SU-DHL-6 (cell line): ENCODE measurements around the gene P4HB.

ENCODE experiments used
- H2AFZ ChIP-seq: fragments of 200-600 bp; sonication (generic); 2 replicates; pipeline ENCODE4 v1.6.1; 2014; ENCODE audit warnings: low read depth, mild to moderate bottlenecking, moderate library complexity, mixed read lengths, antibody characterized with exemption, low read length; ENCODE audit not compliant: severe bottlenecking
- H3F3A ChIP-seq: fragments of 200-600 bp; shearing (Covaris generic); 2 replicates; pipeline ENCODE4 v1.6.0; 2016; ENCODE audit warnings: antibody characterized with exemption, mild to moderate bottlenecking; ENCODE audit not compliant: insufficient read depth
- H3K27ac ChIP-seq: fragments of 200-600 bp; sonication (generic); 2 replicates; pipeline ENCODE4 v1.5.1; 2016; ENCODE audit warnings: low read depth, mild to moderate bottlenecking, low read length, moderate library complexity, mixed read lengths
- H3K27me3 ChIP-seq: fragments of 200-600 bp; sonication (generic), shearing (Covaris generic); 2 replicates; pipeline ENCODE4 v1.6.0; 2014; ENCODE audit warnings: mild to moderate bottlenecking, low read length
- H3K36me3 ChIP-seq: fragments of 200-600 bp; sonication (generic); 2 replicates; pipeline ENCODE4 v1.6.1; 2014; ENCODE audit warnings: mild to moderate bottlenecking, low read length, mixed read lengths
- H3K4me2 ChIP-seq: fragments of 300-600, 200-600 bp; shearing (Covaris generic), sonication (generic); 2 replicates; pipeline ENCODE4 v1.6.0; 2014; ENCODE audit warnings: low read length, low read depth, mild to moderate bottlenecking; ENCODE audit not compliant: poor library complexity, severe bottlenecking
- H3K4me3 ChIP-seq: fragments of 200-600 bp; sonication (generic); 2 replicates; pipeline ENCODE4 v1.5.1; 2014; ENCODE audit warnings: antibody characterized with exemption, low read length, mild to moderate bottlenecking, mixed read lengths; ENCODE audit not compliant: insufficient read depth, poor library complexity, severe bottlenecking
- H3K79me2 ChIP-seq: fragments of 200-600 bp; sonication (generic); 2 replicates; pipeline ENCODE4 v1.6.1; 2014; ENCODE audit warnings: mild to moderate bottlenecking, low read length, moderate library complexity; ENCODE audit not compliant: insufficient read depth
- H3K9ac ChIP-seq: fragments of 200-600 bp; sonication (generic); 2 replicates; pipeline ENCODE4 v1.7.0; 2014; ENCODE audit warnings: mild to moderate bottlenecking, low read length
- H3K9me2 ChIP-seq: fragments of 200-600 bp; sonication (generic); replicated peaks from 2 replicates; pipeline ENCODE4 v1.6.1; 2014; ENCODE audit warnings: low read length; ENCODE audit not compliant: insufficient read depth
- H3K9me3 ChIP-seq: fragments of 200-600 bp; sonication (generic); 2 replicates; pipeline ENCODE4 v1.6.1; 2014; ENCODE audit warnings: low read length, mixed read lengths; ENCODE audit not compliant: insufficient read depth
- H4K20me1 ChIP-seq: fragments of 200-600 bp; sonication (generic); 2 replicates; pipeline ENCODE4 v1.6.1; 2014; ENCODE audit warnings: low read depth, mild to moderate bottlenecking, antibody characterized with exemption, low read length, moderate library complexity, mixed read lengths
- EZH2phosphoT487 ChIP-seq: fragments of 200-600 bp; sonication (generic), shearing (Covaris generic); conservative IDR thresholded peaks from 2 replicates; pipeline ENCODE4 v1.6.1; 2018; ENCODE audit warnings: mild to moderate bottlenecking, antibody characterized with exemption, low read length, moderate library complexity, mixed read lengths
- TF ChIP-seq, protein P1 (sequence below): fragments of 200-600 bp; sonication (generic); IDR thresholded peaks from one replicate; pipeline ENCODE4 v1.5.1; 2017; ENCODE audit warnings: antibody characterized with exemption, mild to moderate bottlenecking, low read length, moderate library complexity; ENCODE audit not compliant: insufficient read depth, poor library complexity, severe bottlenecking

Gene P4HB

DNA sequence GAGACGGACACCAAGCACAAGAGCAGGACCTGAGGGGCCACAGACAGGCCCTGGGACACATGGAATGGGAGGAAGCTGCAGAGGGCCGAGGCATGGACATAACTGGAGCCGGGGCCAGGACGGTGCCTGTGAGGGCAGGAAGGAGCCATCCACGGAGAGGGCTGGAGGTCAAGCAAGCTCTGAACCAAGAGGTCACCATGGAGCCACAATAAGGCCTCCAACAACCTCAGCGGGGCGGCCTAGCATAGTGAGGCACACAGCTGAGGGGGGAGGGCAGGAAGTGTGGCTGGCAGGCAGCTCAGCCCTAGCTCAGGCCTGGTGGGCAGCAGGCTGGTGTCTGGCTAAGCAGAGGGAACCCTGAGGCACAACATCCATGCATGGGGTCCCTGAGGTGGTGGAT lies 31.7 kb downstream of the P4HB start:
- Histone ChIP-seq H3K9me3 (no peaks in the 10 kb centered on the region), H3K4me2 (no peak overlapping the region), H3K27me3 (no peaks in the 10 kb centered on the region), H3K27ac (no peak overlapping the region), H3F3A (no peaks in the 10 kb centered on the region), H3K9me2 (no peaks in the 10 kb centered on the region), H3K79me2 (no peaks in the 10 kb centered on the region), H4K20me1 (no peaks in the 10 kb centered on the region), H3K36me3 (no peaks in the 10 kb centered on the region), H3K4me3 (no peak overlapping the region), H2AFZ (no peak overlapping the region), H3K9ac (no peak overlapping the region)
- TF ChIP-seq EZH2phosphoT487 = no peak
- TF ChIP-seq, protein P1, sequence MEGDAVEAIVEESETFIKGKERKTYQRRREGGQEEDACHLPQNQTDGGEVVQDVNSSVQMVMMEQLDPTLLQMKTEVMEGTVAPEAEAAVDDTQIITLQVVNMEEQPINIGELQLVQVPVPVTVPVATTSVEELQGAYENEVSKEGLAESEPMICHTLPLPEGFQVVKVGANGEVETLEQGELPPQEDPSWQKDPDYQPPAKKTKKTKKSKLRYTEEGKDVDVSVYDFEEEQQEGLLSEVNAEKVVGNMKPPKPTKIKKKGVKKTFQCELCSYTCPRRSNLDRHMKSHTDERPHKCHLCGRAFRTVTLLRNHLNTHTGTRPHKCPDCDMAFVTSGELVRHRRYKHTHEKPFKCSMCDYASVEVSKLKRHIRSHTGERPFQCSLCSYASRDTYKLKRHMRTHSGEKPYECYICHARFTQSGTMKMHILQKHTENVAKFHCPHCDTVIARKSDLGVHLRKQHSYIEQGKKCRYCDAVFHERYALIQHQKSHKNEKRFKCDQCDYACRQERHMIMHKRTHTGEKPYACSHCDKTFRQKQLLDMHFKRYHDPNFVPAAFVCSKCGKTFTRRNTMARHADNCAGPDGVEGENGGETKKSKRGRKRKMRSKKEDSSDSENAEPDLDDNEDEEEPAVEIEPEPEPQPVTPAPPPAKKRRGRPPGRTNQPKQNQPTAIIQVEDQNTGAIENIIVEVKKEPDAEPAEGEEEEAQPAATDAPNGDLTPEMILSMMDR = no peak

DNA sequence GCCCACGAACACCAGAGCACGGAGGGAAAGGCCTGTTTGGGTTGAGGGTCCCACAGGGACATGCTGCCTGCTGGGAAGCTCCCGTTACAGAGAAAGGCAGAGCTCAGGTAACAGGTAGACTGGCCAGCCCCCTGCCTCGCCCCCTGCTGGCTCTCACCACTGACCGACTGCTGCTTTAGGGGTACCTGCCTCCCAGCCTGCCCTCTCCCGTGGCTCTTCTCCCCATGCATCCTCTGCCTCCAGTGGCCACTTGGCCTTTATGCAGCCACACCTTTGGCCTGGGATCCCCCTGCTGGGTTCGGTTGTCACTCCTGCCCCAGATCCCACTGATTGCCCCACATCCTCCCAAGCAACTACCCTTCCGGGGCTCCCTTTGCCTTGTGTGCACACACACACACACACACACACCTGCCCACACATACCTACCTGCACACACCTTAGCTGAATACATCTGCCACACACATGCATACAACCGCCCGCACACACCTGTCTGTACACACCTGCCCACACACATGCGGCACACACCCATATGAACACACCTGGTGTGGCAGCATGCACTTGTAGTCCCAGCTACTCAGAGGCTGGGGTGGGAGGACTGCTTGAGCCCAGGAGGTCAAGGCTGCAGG lies 34.4 kb downstream of the P4HB start:
- no peak overlapping the region for H3K9ac ChIP-seq
- no peak for TF ChIP-seq EZH2phosphoT487
- TF ChIP-seq, protein P1 = no peak
- no peaks in the 10 kb centered on the region for H3K9me3 ChIP-seq
- no peaks in the 10 kb centered on the region for H3K36me3 ChIP-seq
- H3K27ac ChIP-seq = no peak overlapping the region
- H3K9me2 ChIP-seq = no peaks in the 10 kb centered on the region
- H3K79me2 ChIP-seq = no peaks in the 10 kb centered on the region
- no peak overlapping the region for H3K4me3 ChIP-seq
- no peaks in the 10 kb centered on the region for H3F3A ChIP-seq
- no peaks in the 10 kb centered on the region for H4K20me1 ChIP-seq
- no peaks in the 10 kb centered on the region for H3K27me3 ChIP-seq
- no peak overlapping the region for H3K4me2 ChIP-seq
- H2AFZ ChIP-seq = no peak overlapping the region

DNA sequence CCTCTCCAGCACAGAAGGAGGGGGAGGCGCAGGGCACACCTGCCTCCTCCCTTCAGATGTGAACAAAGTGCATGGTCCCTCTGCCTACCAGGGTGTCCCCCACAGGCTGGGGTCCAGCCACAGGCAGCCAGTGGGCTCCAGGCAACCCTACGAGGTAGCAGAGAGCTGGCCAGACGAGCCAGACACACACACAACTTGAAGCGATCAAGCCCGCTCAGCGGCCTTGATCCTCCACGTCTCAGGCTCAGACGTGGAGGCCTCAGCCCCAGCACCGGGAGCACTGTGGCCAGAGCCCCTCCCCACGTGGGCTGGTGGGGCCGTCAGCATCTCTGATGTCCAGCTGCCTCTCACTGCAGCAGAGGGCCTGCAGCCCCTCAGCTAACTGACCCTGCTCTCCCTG lies 35.7 kb downstream of the P4HB start:
- Histone ChIP-seq H3K27me3 (no peaks in the 10 kb centered on the region), H3K36me3 (no peaks in the 10 kb centered on the region), H2AFZ (no peak overlapping the region), H3K79me2 (no peaks in the 10 kb centered on the region), H3K27ac (no peak overlapping the region), H3K4me3 (no peak overlapping the region), H3K9me3 (no peaks in the 10 kb centered on the region), H3K4me2 (no peak overlapping the region), H3F3A (no peaks in the 10 kb centered on the region), H3K9ac (no peak overlapping the region), H3K9me2 (no peaks in the 10 kb centered on the region), H4K20me1 (no peaks in the 10 kb centered on the region)
- TF ChIP-seq EZH2phosphoT487 = no peak
- TF ChIP-seq, protein P1 = no peak
